GM18507 (cell line): ENCODE data around the gene FAM47C.
"Not testable (repeated sequence)": the region's sequence is repeated elsewhere in the genome, so short reads cannot be mapped to it uniquely, and the experiment has no call there.

Experiments used
- DNase-seq: peaks from one replicate; pipeline ENCODE4 v3.0.0; 2011; ENCODE audit warnings: low read depth; ENCODE audit not compliant: insufficient read length; ENCODE audit errors: extremely low spot score
- FAIRE-seq: peaks from 2 replicates; lab custom pipeline; 2011; peaks lifted over from hg19 to GRCh38; lab: Jason Lieb, UNC

Gene FAM47C

DNA sequence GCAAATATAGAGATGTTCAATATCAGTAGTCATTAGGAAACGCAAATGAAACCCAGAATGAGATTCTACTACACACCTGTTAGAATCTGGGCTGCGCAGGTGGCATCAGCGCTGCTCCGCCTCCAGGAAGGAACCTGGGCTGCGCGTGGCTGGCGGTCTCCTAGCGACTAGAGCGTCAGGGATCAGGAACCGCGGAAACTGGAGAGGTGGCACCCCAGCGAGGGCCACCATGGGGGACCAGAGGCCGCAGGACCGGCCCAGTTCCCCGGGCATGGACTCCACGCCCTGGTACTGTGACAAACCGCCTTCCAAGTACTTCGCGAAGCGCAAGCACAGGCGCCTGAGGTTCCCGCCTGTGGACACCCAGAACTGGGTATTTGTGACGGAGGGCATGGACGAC, at the start of gene FAM47C:
TSS of gene FAM47C (plus strand) at position 185 of the 400 bp plus-strand sequence. CDS start at position 230, 45 bp downstream.
- not testable (repeated sequence) for FAIRE-seq

DNA sequence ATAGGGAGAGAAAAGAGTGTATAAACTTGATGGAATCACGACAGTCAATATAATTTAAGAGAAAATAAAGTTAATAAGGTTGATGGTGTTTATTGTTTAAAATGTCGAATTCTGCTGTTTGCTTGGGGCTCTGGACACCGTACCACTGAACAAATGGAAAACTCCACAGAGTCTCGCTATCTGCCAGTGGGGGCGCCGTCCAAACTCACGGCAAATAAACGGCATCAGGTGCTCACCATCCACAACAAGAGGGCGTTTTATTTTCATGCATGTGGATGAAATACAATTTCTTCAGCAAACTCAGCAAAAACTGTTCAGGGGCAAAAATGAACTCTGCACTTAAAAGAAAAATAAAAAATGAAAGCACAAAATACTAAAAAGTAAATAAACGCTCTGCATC, 46.6 kb upstream of the FAM47C start:
- no peak for DNase-seq
- no peak for FAIRE-seq

More for the DNA sequence above, at the start of gene FAM47C:
- not testable (repeated sequence) for DNase-seq

- no peak for FAIRE-seq
- DNase-seq: no peak
These were observed 44.9 kb upstream of the FAM47C start for GRCh38 chrX:36963069-36963808.

DNA sequence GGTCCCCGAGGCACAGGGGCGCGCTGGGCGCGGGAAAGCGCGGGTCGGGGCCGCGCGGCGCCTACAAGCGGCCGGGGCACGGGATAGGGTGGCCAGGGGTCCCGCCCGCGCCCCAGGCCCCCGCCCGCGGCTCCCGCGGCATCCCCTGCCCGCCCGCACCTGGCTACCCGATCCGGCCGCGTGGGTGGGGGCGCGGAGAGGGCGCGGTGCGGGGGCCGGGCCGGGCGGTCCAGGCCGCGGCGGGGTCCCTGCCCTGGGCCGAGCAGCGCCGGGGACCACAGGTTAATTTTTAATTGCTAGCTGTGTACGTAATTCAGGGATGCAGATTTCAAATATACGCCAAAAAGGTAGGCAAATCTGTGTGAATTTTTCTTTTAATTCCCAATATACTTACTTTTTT, 44.3 kb upstream of the FAM47C start:
- no peak for FAIRE-seq
- no peak for DNase-seq

DNA sequence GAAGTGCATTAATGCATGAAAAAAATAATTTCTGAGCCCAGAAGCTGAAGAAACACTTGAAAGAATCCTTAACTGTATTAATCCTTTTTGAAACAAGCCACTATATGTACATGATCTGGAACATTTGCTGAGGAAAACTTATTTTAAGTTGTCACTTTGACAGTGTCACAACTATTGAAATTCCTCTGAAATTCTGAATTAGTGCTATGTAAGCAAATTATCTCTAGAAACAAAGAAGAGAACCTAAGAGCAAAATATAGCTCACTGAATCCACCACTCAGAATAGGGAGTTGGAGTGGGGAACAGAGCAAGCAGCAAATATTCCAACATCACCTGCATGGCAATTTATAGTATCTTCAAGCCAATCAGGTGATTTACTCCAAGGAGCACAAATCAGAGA, 34.6 kb upstream of the FAM47C start:
- no peak for DNase-seq
- peak; percentile 59 for FAIRE-seq

DNA sequence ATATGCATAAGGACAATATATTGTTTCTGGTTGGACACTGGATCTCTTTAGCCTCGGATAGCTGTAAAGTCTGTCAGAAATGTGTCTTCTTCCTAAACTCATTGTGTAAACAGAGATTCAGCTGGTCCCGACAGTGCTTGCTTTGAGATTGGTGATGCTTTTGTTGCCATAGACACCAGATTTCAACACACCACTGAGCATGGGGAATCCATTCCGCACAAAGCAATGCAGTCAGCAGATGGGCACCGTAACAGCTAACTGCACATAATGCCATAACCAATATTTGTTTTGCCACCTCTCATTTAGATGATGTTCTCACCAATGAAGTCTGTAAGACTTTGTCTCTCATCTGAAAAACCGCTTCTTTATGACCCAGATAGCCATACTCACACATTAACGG, 33.3 kb upstream of the FAM47C start:
- DNase-seq (no peak), FAIRE-seq (no peak)

- FAIRE-seq: no peak
- no peak for DNase-seq
These were observed 29.3 kb upstream of the FAM47C start for GRCh38 chrX:36978886-36979285.

DNA sequence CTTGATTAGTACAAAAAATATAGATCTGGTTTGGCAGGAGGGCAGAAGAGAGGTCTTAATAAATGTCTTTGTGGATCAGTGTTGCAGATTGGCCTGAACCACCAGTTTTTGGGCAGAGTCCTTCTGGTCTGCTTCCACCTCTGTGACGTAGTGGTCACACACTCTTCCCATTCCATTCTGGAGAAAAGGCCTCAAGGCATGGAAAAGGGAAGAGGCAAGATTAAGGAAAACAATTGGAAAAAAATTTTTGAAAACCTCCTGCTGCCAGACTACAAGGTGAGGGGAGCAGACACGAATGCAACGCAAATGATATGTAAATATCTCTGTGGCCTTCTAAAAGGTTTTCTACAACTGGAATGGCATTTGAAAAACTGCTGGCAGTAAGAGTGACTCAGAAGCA, 24.3 kb upstream of the FAM47C start:
- DNase-seq: no peak
- no peak for FAIRE-seq

GRCh38 chrX:36985416-36986209, 22.6 kb upstream of the FAM47C start:
- not testable (repeated sequence) for DNase-seq, FAIRE-seq

DNA sequence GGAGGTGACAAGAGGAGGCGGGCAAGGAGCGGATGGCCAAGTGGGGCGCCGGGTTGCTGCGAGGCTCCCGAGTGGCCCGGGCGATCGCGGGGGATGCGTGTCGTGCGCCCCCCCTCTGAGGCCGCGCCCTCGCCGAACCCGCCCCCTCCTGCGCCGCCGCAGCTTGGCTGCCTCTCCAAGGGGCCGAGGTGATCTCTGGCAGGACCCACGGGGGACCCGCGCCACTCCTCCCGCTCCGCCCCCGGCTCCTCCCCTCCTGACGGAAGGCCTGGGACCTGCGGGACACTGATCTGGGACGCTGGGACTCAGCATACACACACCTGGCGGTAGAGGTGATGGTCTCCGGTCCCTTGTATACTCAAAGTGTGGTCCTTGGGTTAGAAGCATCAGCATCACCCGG, 21.9 kb upstream of the FAM47C start:
- DNase-seq (no peak), FAIRE-seq (no peak)

GRCh38 chrX:36987212-36987611, 21.0 kb upstream of the FAM47C start:
- not testable (repeated sequence) for FAIRE-seq, DNase-seq

- DNase-seq (no peak), FAIRE-seq (no peak)
These were observed 8.0 kb upstream of the FAM47C start for GRCh38 chrX:37000140-37000539.

GRCh38 chrX:37010496-37010895, 2.3 kb downstream of the FAM47C start:
- FAIRE-seq (no peak), DNase-seq (no peak)

- FAIRE-seq: not testable (repeated sequence)
These were observed 26.1 kb downstream of the FAM47C start for GRCh38 chrX:37034260-37034659.

DNA sequence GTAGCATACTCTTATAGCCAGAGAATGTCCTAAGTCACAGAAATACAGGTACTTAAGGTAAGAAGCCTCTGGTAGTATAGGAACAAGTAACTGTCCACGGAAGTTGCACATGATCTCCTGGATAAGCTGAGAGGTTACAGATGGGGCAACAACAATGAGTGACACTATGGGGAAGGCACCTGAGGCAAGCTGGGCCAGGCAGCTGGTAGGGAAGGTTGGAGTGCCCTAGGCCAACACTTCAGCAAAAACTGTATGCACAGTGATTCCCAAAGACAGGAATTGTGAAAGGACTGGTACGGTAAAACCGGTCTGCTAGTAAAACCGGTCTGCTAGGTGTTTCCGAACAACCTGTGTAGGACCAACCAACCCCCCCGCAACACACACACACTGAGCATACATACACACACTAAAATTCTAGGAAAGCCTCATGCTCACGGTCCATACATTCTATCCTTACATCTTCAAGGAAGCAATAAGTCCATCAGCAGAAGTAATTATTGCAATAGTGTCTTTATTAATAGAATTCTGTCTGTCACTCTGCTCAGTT, 28.6 kb downstream of the FAM47C start:
- not testable (repeated sequence) for FAIRE-seq

More at GRCh38 chrX:37034260-37034659, 26.1 kb downstream of the FAM47C start:
- not testable (repeated sequence) for DNase-seq

DNA sequence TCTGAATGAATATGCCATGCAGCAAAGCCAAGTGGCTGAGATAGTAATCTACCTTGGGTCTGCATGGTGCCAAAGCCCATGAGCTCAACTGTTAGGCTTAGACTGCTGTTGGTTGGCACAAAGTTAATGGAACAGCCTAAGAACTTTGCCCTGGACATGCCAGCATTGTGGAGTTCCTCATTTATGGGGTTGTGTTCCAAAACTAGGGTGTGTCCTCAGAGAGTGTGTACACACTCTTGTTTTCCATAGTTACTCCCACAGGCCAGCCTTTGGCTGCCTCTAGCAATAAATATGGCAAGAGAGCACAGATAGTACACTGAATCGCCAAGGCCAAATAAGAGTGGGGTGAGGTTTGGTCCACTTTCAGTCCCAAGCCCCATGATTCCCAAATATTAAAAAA, 30.6 kb downstream of the FAM47C start:
- DNase-seq, FAIRE-seq: not testable (repeated sequence)

More for the DNA sequence above, 28.6 kb downstream of the FAM47C start:
- not testable (repeated sequence) for DNase-seq

GRCh38 chrX:37042956-37043885, 35.1 kb downstream of the FAM47C start:
- DNase-seq, FAIRE-seq: not testable (repeated sequence)

GRCh38 chrX:37047776-37048175, 39.6 kb downstream of the FAM47C start:
- no peak for DNase-seq
- FAIRE-seq: peak; percentile 51

DNA sequence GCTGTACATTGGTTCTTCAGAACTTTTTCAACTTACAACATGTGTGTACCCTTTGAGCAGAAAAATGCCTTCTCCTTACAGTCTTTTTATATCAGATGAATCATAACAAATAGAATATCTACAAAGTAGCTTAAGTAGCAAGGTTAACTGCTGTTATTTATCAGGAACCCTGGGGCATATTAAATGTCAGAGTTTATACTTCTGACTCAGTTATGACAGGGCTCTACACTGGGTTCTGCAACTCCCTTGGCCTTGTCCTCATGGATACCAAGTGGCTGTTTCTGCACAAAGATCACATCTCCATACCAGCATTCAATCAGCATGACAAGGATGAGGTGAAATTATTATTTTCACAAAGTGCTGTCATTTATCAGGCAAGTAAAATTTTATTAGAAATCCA, 49.4 kb downstream of the FAM47C start:
- not testable (repeated sequence) for FAIRE-seq, DNase-seq
